ENCODE results near the gene FLT3LG.

Gene FLT3LG

DNA sequence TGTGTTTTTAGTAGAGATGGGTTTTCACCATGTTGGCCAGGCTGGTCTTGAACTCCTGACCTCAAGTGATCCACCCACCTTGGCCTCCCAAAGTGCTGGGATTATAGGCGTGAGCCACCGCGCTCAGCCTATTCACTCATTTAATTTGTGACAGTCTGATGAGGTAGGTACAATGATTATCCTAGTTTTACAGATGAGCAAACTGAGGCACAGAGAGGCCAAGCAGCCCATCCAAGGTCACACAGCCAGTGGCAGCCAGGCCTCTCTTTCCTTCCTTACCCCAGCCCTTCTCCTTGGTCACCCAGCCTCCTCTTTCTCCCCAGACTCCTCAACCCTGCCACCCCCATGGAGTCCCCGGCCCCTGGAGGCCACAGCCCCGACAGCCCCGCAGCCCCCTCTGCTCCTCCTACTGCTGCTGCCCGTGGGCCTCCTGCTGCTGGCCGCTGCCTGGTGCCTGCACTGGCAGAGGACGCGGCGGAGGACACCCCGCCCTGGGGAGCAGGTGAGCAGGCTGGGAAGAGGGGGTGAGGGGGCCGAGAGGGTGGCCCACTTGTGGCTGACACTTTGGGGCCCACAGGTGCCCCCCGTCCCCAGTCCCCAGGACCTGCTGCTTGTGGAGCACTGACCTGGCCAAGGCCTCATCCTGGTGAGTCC is 6.1 kb downstream of the FLT3LG start:
- TF ChIP-seq TAF1 (IDR thresholded peaks at IDR 0.05; ENCODE audit: borderline replicate concordance, insufficient read depth, low read length) (no peak), SIN3A (IDR thresholded peaks at IDR 0.05; ENCODE audit: borderline replicate concordance, insufficient read depth, low read length) (no peak), FOXP2 (optimal IDR thresholded peaks at IDR 0.05; ENCODE audit: borderline replicate concordance, extremely low read depth, extremely low read length, insufficient read depth) (no peak), REST (IDR thresholded peaks at IDR 0.05; ENCODE audit: insufficient read depth in 1 of 2, low read depth in 2 of 2, low read length in 2 of 2) (no peak), POLR2AphosphoS5 (IDR thresholded peaks at IDR 0.05; ENCODE audit: low read depth, low read length) (no peak)

GRCh38 chr19:49481020-49481683 is 7.1 kb downstream of the FLT3LG start:
- no peak for TF ChIP-seq FOXP2 (optimal IDR thresholded peaks at IDR 0.05; ENCODE audit: borderline replicate concordance, extremely low read depth, extremely low read length, insufficient read depth)
- TF ChIP-seq TAF1 (IDR thresholded peaks at IDR 0.05; ENCODE audit: borderline replicate concordance, insufficient read depth, low read length): no peak
- no peak for TF ChIP-seq POLR2AphosphoS5 (IDR thresholded peaks at IDR 0.05; ENCODE audit: low read depth, low read length)
- TF ChIP-seq REST (IDR thresholded peaks at IDR 0.05; ENCODE audit: insufficient read depth in 1 of 2, low read depth in 2 of 2, low read length in 2 of 2): no peak
- TF ChIP-seq SIN3A (IDR thresholded peaks at IDR 0.05; ENCODE audit: borderline replicate concordance, insufficient read depth, low read length): no peak

- TF ChIP-seq TAF1 (IDR thresholded peaks at IDR 0.05; ENCODE audit: borderline replicate concordance, insufficient read depth, low read length): no peak
- TF ChIP-seq FOXP2 (optimal IDR thresholded peaks at IDR 0.05; ENCODE audit: borderline replicate concordance, extremely low read depth, extremely low read length, insufficient read depth): no peak
- TF ChIP-seq REST (IDR thresholded peaks at IDR 0.05; ENCODE audit: insufficient read depth in 1 of 2, low read depth in 2 of 2, low read length in 2 of 2): no peak
- TF ChIP-seq POLR2AphosphoS5 (IDR thresholded peaks at IDR 0.05; ENCODE audit: low read depth, low read length): no peak
- TF ChIP-seq SIN3A (IDR thresholded peaks at IDR 0.05; ENCODE audit: borderline replicate concordance, insufficient read depth, low read length): no peak
Observed at GRCh38 chr19:49486232-49486631, 12.2 kb downstream of the FLT3LG start.

GRCh38 chr19:49486710-49487276 is 12.8 kb downstream of the FLT3LG start:
- TF ChIP-seq SIN3A (IDR thresholded peaks at IDR 0.05; ENCODE audit: borderline replicate concordance, insufficient read depth, low read length) (no peak), FOXP2 (optimal IDR thresholded peaks at IDR 0.05; ENCODE audit: borderline replicate concordance, extremely low read depth, extremely low read length, insufficient read depth) (no peak), POLR2AphosphoS5 (IDR thresholded peaks at IDR 0.05; ENCODE audit: low read depth, low read length) (no peak)

- TF ChIP-seq REST (IDR thresholded peaks at IDR 0.05; ENCODE audit: insufficient read depth in 1 of 2, low read depth in 2 of 2, low read length in 2 of 2): peak in 1 of 2 experiments; percentile 85; a peak in 2 of 4 replicates
- TF ChIP-seq TAF1 (IDR thresholded peaks at IDR 0.05; ENCODE audit: borderline replicate concordance, insufficient read depth, low read length): peak; percentile 100
- no peak for TF ChIP-seq FOXP2 (optimal IDR thresholded peaks at IDR 0.05; ENCODE audit: borderline replicate concordance, extremely low read depth, extremely low read length, insufficient read depth)
- peak; percentile 100 for TF ChIP-seq POLR2AphosphoS5 (IDR thresholded peaks at IDR 0.05; ENCODE audit: low read depth, low read length)
- peak; percentile 97 for TF ChIP-seq SIN3A (IDR thresholded peaks at IDR 0.05; ENCODE audit: borderline replicate concordance, insufficient read depth, low read length)
Observed at GRCh38 chr19:49487277-49488045, 13.4 kb downstream of the FLT3LG start, which contains the start of gene RPL13A. Gene RPL13A (plus strand): TSS chr19:49487608. CDS start chr19:49487630, 22 bp downstream.
